Measurements from ENCODE around the gene CYFIP2.

Gene CYFIP2

DNA sequence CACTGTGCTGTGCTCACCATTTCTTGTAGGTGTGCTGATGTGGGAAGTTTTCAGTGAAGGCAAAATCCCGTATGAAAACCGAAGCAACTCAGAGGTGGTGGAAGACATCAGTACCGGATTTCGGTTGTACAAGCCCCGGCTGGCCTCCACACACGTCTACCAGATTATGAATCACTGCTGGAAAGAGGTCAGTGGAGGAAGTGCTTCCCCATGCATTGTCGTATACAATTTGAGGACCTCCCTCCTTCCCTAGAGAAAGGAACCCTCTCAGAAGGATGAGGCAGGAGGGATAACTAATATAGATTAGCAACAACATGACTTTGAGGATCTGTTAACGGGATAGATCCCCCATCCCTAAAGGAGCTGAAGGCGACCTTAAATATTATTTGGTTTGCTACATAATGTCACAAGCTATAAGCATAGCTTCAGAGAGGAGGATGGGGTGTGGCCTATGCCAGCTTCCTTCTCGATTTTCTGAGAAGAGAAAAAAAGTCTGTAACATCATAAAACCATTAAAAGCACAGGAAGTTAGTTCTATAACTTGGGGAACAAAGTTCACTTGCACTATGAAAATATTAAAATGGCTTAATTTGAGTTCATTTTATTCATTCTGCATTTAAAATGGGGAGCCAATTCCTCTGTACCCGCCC, 17.0 kb upstream of the CYFIP2 start:
- H3K4me3 Mint-ChIP-seq, result no peak overlapping the region
- no peaks in the 10 kb centered on the region for H3K4me1 Mint-ChIP-seq
- H3K27ac Mint-ChIP-seq, result no peak overlapping the region
- TF ChIP-seq, protein P1, sequence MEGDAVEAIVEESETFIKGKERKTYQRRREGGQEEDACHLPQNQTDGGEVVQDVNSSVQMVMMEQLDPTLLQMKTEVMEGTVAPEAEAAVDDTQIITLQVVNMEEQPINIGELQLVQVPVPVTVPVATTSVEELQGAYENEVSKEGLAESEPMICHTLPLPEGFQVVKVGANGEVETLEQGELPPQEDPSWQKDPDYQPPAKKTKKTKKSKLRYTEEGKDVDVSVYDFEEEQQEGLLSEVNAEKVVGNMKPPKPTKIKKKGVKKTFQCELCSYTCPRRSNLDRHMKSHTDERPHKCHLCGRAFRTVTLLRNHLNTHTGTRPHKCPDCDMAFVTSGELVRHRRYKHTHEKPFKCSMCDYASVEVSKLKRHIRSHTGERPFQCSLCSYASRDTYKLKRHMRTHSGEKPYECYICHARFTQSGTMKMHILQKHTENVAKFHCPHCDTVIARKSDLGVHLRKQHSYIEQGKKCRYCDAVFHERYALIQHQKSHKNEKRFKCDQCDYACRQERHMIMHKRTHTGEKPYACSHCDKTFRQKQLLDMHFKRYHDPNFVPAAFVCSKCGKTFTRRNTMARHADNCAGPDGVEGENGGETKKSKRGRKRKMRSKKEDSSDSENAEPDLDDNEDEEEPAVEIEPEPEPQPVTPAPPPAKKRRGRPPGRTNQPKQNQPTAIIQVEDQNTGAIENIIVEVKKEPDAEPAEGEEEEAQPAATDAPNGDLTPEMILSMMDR (IDR thresholded peaks at IDR 0.05; ENCODE audit: unreplicated experiment in 3 of 3), result no peak
- no peaks in the 10 kb centered on the region for H3K27me3 Mint-ChIP-seq (ENCODE audit: low read depth)
- H3K9me3 Mint-ChIP-seq, result no peaks in the 10 kb centered on the region
- no peaks in the 10 kb centered on the region for H3K36me3 Mint-ChIP-seq (ENCODE audit: low read depth)

DNA sequence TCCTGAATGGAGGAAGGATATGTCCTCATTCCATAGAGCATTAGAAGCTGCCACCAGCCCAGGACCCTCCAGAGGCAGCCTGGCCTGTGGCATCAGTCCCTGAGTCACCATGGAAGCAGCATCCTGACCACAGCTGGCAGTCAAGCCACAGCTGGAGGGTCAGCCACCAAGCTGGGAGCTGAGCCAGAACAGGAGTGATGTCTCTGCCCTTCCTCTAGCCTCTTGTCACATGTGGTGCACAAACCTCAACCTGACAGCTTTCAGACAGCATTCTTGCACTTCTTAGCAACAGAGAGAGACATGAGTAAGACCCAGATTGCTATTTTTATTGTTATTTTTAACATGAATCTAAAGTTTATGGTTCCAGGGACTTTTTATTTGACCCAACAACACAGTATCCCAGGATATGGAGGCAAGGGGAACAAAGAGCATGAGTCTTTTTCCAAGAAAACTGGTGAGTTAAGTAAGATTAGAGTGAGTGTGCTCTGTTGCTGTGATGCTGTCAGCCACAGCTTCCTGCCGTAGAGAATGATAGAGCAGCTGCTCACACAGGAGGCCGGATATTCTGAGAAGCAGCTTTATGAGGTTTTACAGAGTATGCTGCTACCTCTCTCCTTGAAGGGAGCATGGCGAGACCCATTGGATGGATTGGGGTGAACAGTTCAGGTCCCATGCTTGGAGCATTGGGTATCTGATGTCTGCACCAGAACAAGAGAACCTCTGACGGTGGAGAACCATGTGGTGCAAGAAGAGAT, 13.0 kb upstream of the CYFIP2 start:
- Mint-ChIP-seq H3K4me3 (no peak overlapping the region), H3K9me3 (no peaks in the 10 kb centered on the region), H3K27me3 (ENCODE audit: low read depth) (peaks cover 4% of the 10 kb centered on the region), H3K27ac (peak overlapping the region in 1 of 3 experiments; percentile 22), H3K36me3 (ENCODE audit: low read depth) (no peaks in the 10 kb centered on the region), H3K4me1 (no peaks in the 10 kb centered on the region)
- TF ChIP-seq, protein P1 (IDR thresholded peaks at IDR 0.05; ENCODE audit: unreplicated experiment in 3 of 3), result no peak

DNA sequence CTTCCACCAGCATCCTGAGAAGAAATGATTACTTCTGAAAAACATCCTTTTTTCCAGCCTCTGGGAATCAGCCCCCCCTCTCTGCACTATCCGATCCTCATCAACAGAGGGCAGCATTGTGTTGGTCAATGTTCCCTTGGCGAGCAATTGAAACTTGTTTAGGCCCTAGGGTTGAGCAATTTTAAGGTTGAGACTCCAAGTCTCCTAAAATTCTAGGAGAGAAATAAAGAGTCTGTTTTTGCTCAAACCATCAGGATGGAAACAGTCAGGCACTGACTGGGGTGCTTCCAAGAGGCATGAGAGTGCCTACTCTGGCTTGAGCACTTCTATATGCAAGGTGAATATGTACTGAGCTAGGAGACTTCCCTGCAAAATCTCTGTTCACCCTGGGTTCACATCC, 12.4 kb upstream of the CYFIP2 start:
- Mint-ChIP-seq H3K9me3 (no peaks in the 10 kb centered on the region), H3K27ac (no peak overlapping the region), H3K4me1 (no peaks in the 10 kb centered on the region), H3K4me3 (no peak overlapping the region), H3K27me3 (ENCODE audit: low read depth) (peaks cover 4% of the 10 kb centered on the region), H3K36me3 (ENCODE audit: low read depth) (no peaks in the 10 kb centered on the region)
- TF ChIP-seq, protein P1 (IDR thresholded peaks at IDR 0.05; ENCODE audit: unreplicated experiment in 3 of 3), result peak; percentile 82 to 87 (median 84)

DNA sequence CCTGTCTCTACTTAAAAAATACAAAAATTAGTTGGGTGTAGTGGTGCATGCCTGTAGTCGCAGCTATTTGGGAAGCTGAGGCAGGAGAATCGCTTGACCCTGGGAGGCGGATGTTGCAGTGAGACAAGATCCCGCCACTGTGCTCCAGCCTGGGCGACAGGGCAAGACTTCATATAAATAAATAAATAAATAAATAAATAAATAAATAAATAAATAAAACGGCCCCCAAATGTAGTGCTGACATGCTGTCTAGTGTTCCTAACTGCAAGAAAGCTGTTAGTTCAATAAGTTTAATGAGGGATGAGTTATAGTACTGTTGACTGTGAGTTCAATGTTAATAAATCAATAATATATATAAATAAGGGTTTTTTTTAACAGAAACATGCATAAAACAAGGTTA, 7.5 kb upstream of the CYFIP2 start:
- H3K4me1 Mint-ChIP-seq, result no peaks in the 10 kb centered on the region
- no peak overlapping the region for H3K4me3 Mint-ChIP-seq
- TF ChIP-seq, protein P1 (IDR thresholded peaks at IDR 0.05; ENCODE audit: unreplicated experiment in 3 of 3), result no peak
- no peaks in the 10 kb centered on the region for H3K9me3 Mint-ChIP-seq
- H3K27ac Mint-ChIP-seq, result no peak overlapping the region
- H3K27me3 Mint-ChIP-seq (ENCODE audit: low read depth), result peaks cover 12% of the 10 kb centered on the region
- H3K36me3 Mint-ChIP-seq (ENCODE audit: low read depth), result no peaks in the 10 kb centered on the region

DNA sequence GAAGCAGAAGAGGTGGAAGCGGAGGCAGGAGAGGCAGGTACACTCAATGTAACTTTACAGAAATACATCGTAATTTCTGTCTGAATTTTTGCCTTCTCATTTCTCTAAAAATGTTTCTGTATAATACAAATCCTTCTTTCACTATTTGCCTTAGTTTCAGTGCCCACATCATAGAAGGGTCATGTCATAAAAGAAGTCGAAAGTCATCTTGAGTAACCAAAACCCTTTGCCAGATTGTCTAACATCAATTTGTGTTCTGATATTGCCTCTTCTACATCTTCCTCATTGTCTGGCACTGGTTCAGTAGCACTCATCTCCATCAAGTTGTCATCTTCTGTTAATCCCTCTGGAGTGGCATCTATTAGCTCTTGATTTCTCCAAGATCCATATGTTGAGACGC, 6.2 kb upstream of the CYFIP2 start:
- Mint-ChIP-seq H3K27ac (no peak overlapping the region), H3K36me3 (ENCODE audit: low read depth) (no peaks in the 10 kb centered on the region), H3K9me3 (no peaks in the 10 kb centered on the region), H3K4me1 (no peaks in the 10 kb centered on the region), H3K4me3 (no peak overlapping the region), H3K27me3 (ENCODE audit: low read depth) (peaks cover 13% of the 10 kb centered on the region)
- TF ChIP-seq, protein P1 (IDR thresholded peaks at IDR 0.05; ENCODE audit: unreplicated experiment in 3 of 3), result no peak
